AG08396 (cell line): ENCODE results near the gene EFNB3.

Experiments
- DNase-seq: peaks from one replicate; pipeline ENCODE4 v3.0.0; 2012; ENCODE audit warnings: low spot score, mixed read lengths

EFNB3 gene

GRCh38 chr17:7700510-7700909 lies 4.5 kb upstream of the EFNB3 start:
- no peak for DNase-seq

- DNase-seq: no peak
Observed at GRCh38 chr17:7701681-7702080, 3.3 kb upstream of the EFNB3 start.

- no peak for DNase-seq
Observed at GRCh38 chr17:7702776-7703175, 2.2 kb upstream of the EFNB3 start.

- no peak for DNase-seq
Observed at GRCh38 chr17:7703584-7704479, 1.2 kb upstream of the EFNB3 start.

DNA sequence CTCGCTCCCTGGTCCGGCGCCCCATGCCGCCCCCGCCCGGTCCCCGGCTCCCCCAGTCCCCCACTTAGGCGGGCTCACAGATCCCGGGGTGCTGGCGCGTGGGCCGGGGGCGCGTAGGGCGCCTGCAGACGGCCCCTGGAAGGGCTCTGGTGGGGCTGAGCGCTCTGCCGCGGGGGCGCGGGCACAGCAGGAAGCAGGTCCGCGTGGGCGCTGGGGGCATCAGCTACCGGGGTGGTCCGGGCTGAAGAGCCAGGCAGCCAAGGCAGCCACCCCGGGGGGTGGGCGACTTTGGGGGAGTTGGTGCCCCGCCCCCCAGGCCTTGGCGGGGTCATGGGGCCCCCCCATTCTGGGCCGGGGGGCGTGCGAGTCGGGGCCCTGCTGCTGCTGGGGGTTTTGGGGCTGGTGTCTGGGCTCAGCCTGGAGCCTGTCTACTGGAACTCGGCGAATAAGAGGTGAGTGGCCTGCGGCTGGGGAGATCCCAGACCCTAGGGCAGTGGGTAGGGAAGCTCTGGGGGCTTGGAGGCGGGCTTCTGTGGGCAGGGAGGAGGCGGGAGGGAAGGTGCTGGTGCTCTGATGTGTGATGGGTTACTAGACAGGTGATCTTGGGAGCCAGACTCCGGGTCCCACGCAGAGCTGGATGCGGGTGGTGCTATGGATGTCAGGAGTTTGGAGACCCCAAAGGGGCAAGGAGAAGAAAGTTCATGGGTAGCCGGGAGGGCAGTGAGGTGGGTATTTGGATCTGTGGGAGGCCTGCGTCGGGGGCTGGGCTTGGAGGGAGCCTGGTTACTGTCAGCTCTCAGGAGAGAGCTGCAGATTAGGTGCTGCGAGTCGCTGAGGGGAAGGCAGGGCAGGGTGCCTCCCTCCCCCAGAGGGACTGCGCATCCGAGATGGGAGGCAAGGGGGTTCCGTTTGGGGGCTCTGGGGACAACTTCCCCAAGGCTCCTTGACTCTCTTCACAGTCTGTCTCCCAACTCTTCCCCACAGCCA lies 560 bp downstream of the EFNB3 start:
- no peak for DNase-seq

GRCh38 chr17:7706631-7707354 lies 1.8 kb downstream of the EFNB3 start:
- DNase-seq: no peak

GRCh38 chr17:7707446-7707845 lies 2.4 kb downstream of the EFNB3 start:
- no peak for DNase-seq

DNA sequence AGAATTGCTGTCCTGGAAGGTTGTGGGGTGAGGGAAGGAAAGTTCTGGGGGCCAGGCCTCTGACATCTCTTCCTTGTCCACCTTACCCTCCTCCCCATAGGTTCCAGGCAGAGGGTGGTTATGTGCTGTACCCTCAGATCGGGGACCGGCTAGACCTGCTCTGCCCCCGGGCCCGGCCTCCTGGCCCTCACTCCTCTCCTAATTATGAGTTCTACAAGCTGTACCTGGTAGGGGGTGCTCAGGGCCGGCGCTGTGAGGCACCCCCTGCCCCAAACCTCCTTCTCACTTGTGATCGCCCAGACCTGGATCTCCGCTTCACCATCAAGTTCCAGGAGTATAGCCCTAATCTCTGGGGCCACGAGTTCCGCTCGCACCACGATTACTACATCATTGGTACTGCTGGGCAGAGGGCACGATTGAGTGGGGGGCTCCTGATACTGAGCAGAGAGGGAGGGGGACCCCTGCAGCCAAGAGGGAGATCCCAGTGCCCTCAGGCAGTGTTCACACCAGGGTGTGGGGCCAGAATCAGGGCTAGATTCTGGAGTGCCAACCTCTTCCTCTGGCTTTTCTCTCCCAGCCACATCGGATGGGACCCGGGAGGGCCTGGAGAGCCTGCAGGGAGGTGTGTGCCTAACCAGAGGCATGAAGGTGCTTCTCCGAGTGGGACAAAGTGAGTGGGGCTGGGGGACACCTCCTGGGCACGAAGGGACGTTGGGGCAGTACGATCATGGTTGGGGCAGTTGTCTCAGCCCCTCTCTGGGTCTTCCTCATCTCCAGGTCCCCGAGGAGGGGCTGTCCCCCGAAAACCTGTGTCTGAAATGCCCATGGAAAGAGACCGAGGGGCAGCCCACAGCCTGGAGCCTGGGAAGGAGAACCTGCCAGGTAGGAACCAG lies 3.1 kb downstream of the EFNB3 start:
- no peak for DNase-seq

- DNase-seq: no peak
Observed at GRCh38 chr17:7709031-7709430, 4.0 kb downstream of the EFNB3 start.

DNA sequence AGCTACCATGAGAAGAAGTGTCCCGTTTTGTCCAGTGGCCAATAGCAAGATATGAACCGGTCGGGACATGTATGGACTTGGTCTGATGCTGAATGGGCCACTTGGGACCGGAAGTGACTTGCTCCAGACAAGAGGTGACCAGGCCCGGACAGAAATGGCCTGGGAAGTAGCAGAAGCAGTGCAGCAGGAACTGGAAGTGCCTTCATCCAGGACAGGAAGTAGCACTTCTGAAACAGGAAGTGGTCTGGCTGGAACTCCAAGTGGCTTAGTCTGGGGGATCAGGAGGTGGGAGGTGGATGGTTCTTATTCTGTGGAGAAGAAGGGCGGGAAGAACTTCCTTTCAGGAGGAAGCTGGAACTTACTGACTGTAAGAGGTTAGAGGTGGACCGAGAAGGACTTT lies 5.3 kb downstream of the EFNB3 start:
- no peak for DNase-seq

DNA sequence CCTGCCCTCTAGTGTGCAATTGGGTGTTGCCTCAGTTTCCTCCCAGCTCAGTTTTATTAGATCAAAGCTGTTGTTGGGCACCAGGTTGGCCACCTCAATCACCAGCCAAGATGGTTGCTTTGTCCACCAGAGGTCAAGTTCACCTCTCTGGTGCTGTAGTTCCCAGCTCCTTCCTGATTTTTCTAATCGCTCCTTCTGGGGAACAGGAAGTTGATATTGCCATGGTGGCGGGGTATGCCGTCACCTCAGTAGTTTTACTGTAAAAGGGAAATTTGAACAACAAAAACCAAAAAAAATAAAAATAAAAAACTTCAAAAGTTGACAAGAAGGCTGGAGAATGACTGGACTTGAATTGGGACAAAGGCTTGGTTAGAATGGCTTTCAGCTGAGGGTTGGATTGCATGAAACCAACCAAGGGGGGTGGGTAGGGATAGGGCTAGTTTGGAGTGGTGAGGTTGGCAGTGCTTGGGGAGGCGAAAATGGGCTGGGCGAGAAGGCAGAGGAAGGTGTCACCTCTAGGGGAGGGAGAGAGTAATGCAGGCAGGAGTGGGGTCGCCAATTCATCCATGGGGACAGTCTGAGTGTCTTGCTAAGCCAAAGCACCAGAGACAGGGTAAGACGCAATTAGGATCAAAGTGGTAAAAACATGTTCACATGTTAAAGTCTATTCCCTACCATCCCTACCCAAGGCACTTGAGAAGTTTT lies 6.2 kb downstream of the EFNB3 start:
- no peak for DNase-seq

DNA sequence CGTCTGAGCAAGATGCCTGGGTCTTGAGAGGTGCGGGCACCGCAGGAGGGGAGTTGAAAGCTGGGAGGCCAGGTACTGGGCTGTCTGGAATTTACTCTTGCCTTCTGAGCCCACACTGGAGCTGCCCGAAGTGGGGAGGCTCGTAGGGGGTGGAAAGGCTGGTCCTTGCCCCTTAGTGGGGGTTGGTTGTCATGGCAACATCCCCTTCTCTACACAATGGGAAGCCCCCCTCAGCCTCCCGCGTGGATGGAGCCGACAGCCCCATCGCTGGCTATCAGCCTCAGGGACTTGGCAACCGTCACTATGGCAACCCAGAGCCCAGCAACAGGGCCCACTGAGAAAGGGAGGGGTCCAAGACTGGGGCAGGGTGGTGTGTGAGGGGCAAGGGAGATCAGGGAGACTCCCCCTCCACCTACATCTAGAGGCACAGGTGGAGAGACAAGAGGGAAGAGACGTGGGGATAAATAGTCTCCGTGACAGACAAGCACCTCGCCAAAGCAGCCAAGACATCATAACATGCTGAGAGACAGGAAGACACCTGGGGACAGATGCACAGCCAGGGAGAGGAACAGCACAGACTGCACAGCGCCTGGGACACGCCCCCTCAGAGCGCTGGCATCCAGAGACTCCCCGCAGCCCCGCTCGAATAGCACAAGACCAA lies 7.2 kb downstream of the EFNB3 start:
- no peak for DNase-seq

GRCh38 chr17:7713782-7714181 lies 8.8 kb downstream of the EFNB3 start:
- DNase-seq: no peak

DNA sequence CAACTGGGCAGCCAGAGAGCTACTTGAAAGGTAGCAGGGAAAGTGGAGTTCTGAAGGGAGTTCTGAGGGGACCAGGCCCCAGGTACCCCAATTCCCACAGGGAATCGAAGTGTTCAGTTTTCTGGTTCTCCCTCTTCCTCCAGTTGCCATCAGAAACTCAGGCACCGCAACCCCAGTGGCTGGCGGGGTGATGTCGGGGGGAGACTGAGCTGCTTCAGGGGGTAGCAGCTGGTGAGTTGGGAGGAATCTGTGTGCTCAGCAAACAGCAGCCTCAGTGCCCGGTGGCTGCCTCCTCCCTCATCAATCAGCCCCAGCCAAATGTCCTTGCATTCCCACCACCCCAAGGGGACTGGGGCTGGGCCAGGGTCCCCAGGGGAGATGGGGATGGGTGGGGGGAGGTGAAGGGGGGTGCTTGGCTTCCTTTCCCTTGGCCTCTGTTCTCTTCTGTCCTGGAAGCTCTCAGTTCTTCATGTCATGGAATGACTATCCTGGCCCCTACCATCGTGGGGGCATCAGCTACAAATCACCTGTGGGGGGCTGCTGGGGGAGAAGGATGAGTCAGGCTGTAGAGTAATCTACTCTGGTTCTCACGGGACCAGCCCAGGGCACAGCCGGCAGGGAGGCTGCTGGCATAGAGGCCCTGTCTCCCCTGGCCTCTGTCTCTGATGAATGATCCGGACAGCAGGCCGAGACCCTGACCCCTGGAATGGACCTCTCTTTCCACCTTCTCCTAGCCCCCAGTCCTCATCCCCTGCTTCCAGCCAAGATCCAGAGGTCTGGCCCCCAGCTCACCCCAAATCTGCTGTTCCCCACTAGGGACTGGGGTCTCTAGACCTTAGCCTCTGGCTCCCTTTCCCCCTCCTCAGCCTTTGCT lies 10.0 kb downstream of the EFNB3 start:
- DNase-seq: no peak

GRCh38 chr17:7715936-7716886 lies 11.2 kb downstream of the EFNB3 start:
- DNase-seq: no peak

DNA sequence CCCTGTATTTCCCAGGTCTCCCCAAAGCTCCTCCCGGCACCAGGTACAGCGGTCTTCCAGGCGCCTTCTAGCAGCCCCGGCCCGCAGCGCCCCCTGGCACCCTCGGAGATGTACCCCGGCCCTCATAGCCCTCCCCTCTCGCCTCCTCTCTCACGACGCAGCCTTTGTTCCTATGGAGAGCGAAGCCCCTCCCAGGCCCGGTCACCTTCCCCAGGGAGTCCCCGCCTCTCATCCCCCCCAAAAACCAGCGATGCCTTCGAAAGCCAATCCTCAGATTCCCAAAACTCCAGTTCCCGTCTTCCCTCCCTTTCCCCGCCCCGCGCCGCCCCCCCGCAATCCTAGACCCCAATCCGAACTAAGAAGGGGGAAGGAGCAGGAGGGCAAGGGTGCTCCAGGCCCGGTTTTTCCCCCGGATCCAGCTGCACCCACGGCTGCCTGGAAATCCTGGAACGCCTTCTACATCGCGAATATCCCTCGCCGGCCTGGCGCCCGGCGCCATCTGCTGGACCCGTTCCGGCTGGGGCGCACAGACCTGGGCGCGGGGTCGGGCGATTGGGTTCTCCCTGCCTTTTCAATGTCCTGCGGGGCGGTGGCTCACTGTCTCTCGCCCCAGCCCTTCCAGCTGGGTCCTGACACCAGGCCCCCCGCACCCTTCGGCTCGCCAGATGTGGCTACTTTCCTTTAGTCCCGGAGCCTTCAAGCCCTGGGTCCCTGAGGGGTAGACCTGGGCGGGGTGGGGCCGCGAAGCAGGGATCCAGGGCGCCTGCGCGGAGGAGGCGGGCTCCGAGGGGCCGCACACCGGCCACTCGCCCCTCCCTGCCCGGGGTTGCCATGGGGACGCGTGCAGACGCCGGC lies 12.1 kb downstream of the EFNB3 start, which contains the start of gene DNAH2:
TSS of gene DNAH2 (plus strand) at position 844 of the 855 bp plus-strand sequence. CDS start 1,991 bp downstream, outside the sequence.
- DNase-seq: peak; percentile 89
